ENCODE data around the gene TEDC2. TPM values are rescaled to one million over a fixed set of nuclear protein-coding genes. Genes with fewer than 3 reads are reported as not detected.

TEDC2 gene
- total and polyA plus RNA-seq, 10 of the 15 experiments (the other 5 are each of a cell fraction or from before 2014, with no cell fraction given), result 0.23 to 47.9 (median 19.1) TPM

GRCh38 chr16:2500918-2501750, 41.2 kb downstream of the TEDC2 start (continued):
- TF ChIP-seq CEBPZ (IDR thresholded peaks at IDR 0.05; ENCODE audit: low read depth, low read length) (no peak), BACH1 (IDR thresholded peaks at IDR 0.05; ENCODE audit: borderline replicate concordance) (no peak), TBL1XR1 (IDR thresholded peaks at IDR 0.05; ENCODE audit: low read depth, low read length) (no peak), LARP7 (IDR thresholded peaks at IDR 0.05) (0 out of 2 replicates have a peak, but pooled peaks have one; percentile 19), RFX5 (IDR thresholded peaks at IDR 0.05; ENCODE audit: low read depth, low read length) (no peak), WRNIP1 (IDR thresholded peaks at IDR 0.05; ENCODE audit: borderline replicate concordance, low read depth, low read length) (no peak), ZNF687 (IDR thresholded peaks at IDR 0.05) (no peak), HDAC2 (IDR thresholded peaks at IDR 0.05) (no peak), POLR2AphosphoS5 (IDR thresholded peaks at IDR 0.05; ENCODE audit: low read length) (no peak), NFYA (IDR thresholded peaks at IDR 0.05; ENCODE audit: borderline replicate concordance, low read depth, low read length) (no peak), IRF4 (IDR thresholded peaks at IDR 0.05; ENCODE audit: low read depth, low read length) (no peak), USF2 (IDR thresholded peaks at IDR 0.05; ENCODE audit: borderline replicate concordance, low read depth, low read length) (no peak), PAX8 (IDR thresholded peaks at IDR 0.05) (no peak), BRCA1 (IDR thresholded peaks at IDR 0.05; ENCODE audit: low read depth, low read length) (no peak), SMARCA5 (IDR thresholded peaks at IDR 0.05) (peak; percentile 33; the same call in 1 of the 2 replicates), ZNF207 (IDR thresholded peaks at IDR 0.05; ENCODE audit: borderline replicate concordance) (no peak)
- TF ChIP-seq, protein P1, sequence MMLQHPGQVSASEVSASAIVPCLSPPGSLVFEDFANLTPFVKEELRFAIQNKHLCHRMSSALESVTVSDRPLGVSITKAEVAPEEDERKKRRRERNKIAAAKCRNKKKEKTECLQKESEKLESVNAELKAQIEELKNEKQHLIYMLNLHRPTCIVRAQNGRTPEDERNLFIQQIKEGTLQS (IDR thresholded peaks at IDR 0.05; ENCODE audit: borderline replicate concordance, extremely low read depth, low read depth, low read length), result no peak

Data from GM12878 (cell line).